Measurements from ENCODE around the gene CPVL. TPM values are rescaled to one million over a fixed set of nuclear protein-coding genes. Genes with fewer than 3 reads are reported as not detected.

The CPVL gene
- total and polyA plus RNA-seq, 4 donors = 6.0 to 39.0 (median 12.9) TPM

- no peak overlapping the region for H3K9ac ChIP-seq (ENCODE audit: low read depth in 1 of 2, low read length in 2 of 2)
- WGBS = 95% methylated on average over 11 of the region's 11 CpGs
- H3K27ac ChIP-seq (ENCODE audit: low read depth in 1 of 2, low read length in 2 of 2) = no peak overlapping the region
- no peaks in the 10 kb centered on the region for H3K4me1 ChIP-seq (ENCODE audit: control insufficient read depth in 4 of 4, insufficient read depth in 4 of 4, low read length in 3 of 4)
- H3K36me3 ChIP-seq (ENCODE audit: control insufficient read depth in 4 of 4, insufficient read depth in 3 of 4, low read depth in 1 of 4, low read length in 3 of 4) = no peaks in the 10 kb centered on the region
- no peak overlapping the region for H3K4me3 ChIP-seq (ENCODE audit: low read depth in 1 of 3, low read length in 3 of 3)
- H3K27me3 ChIP-seq (ENCODE audit: control insufficient read depth in 4 of 4, insufficient read depth in 4 of 4, low read length in 3 of 4) = no peaks in the 10 kb centered on the region
- no peaks in the 10 kb centered on the region for H3K9me3 ChIP-seq (ENCODE audit: control insufficient read depth in 4 of 4, low read length in 3 of 4)
- DNase-seq (ENCODE audit: low spot score) = no peak
- TF ChIP-seq HNF4G (IDR thresholded peaks at IDR 0.05) (no peak), CTCF (IDR thresholded peaks at IDR 0.05; ENCODE audit: low read depth, low read length, missing input control) (no peak), REST (IDR thresholded peaks at IDR 0.05) (no peak), YY1 (IDR thresholded peaks at IDR 0.05) (no peak), JUND (IDR thresholded peaks at IDR 0.05) (no peak), TAF1 (conservative IDR thresholded peaks at IDR 0.05) (no peak)
Measured at GRCh38 chr7:28990200-28990960, 156.0 kb downstream of the CPVL start.

- Histone ChIP-seq H3K36me3 (ENCODE audit: control insufficient read depth in 4 of 4, insufficient read depth in 3 of 4, low read depth in 1 of 4, low read length in 3 of 4) (no peaks in the 10 kb centered on the region), H3K9ac (ENCODE audit: low read depth in 1 of 2, low read length in 2 of 2) (no peak overlapping the region), H3K4me3 (ENCODE audit: low read depth in 1 of 3, low read length in 3 of 3) (no peak overlapping the region), H3K27me3 (ENCODE audit: control insufficient read depth in 4 of 4, insufficient read depth in 4 of 4, low read length in 3 of 4) (no peaks in the 10 kb centered on the region), H3K4me1 (ENCODE audit: control insufficient read depth in 4 of 4, insufficient read depth in 4 of 4, low read length in 3 of 4) (no peaks in the 10 kb centered on the region), H3K27ac (ENCODE audit: low read depth in 1 of 2, low read length in 2 of 2) (no peak overlapping the region), H3K9me3 (ENCODE audit: control insufficient read depth in 4 of 4, low read length in 3 of 4) (no peaks in the 10 kb centered on the region)
- 91% methylated on average over 6 of the region's 6 CpGs for WGBS
- no peak for DNase-seq (ENCODE audit: low spot score)
- TF ChIP-seq MAX (IDR thresholded peaks at IDR 0.05) (no peak), EGR1 (IDR thresholded peaks at IDR 0.05; ENCODE audit: low read depth in 2 of 2) (no peak), CTCF (IDR thresholded peaks at IDR 0.05; ENCODE audit: low read depth, low read length, missing input control) (no peak), GABPA (IDR thresholded peaks at IDR 0.05 in 1 of 2, conservative IDR thresholded peaks at IDR 0.05 in 1 of 2) (no peak), ATF3 (IDR thresholded peaks at IDR 0.05) (no peak), RXRA (IDR thresholded peaks at IDR 0.05) (no peak), FOXA2 (IDR thresholded peaks at IDR 0.05) (no peak), HNF4G (IDR thresholded peaks at IDR 0.05) (no peak), REST (IDR thresholded peaks at IDR 0.05) (no peak)
Measured at GRCh38 chr7:28989211-28989980, 156.9 kb downstream of the CPVL start.
